GM12892 (cell line): ENCODE data around the gene HSFX2.
"Not testable (repeated sequence)": the region's sequence is repeated elsewhere in the genome, so short reads cannot be mapped to it uniquely, and the experiment has no call there.

Experiments
- DNase-seq: peaks from one replicate; pipeline ENCODE4 v3.0.0; 2011; ENCODE audit not compliant: insufficient read length
- FAIRE-seq: peaks from 2 replicates; lab custom pipeline; 2011; peaks lifted over from hg19 to GRCh38; lab: Jason Lieb, UNC
- POLR2A ChIP-seq: IDR thresholded peaks from 2 replicates; pipeline ENCODE4 v1.6.1; 2011; ENCODE audit warnings: low read depth, low read length, control low read depth
- POLR2AphosphoS5 ChIP-seq: IDR thresholded peaks from 2 replicates; pipeline ENCODE4 v1.6.1; 2011; ENCODE audit warnings: low read depth, low read length, control low read depth
- TAF1 ChIP-seq: IDR thresholded peaks from 2 replicates; pipeline ENCODE4 v1.6.1; 2011; ENCODE audit warnings: low read depth, mild to moderate bottlenecking, control low read depth, low read length, borderline replicate concordance

HSFX2 gene

GRCh38 chrX:149618871-149619270 lies 23.8 kb upstream of the HSFX2 start:
- DNase-seq: no peak
- FAIRE-seq: no peak
- TF ChIP-seq POLR2A (no peak), TAF1 (no peak), POLR2AphosphoS5 (no peak)

GRCh38 chrX:149611623-149612175 lies 16.6 kb upstream of the HSFX2 start:
- no peak for DNase-seq
- TF ChIP-seq POLR2A: no peak
- no peak for TF ChIP-seq POLR2AphosphoS5
- no peak for TF ChIP-seq TAF1
- FAIRE-seq: no peak

- DNase-seq (no peak), FAIRE-seq (no peak)
- TF ChIP-seq POLR2AphosphoS5: no peak
- no peak for TF ChIP-seq POLR2A
- no peak for TF ChIP-seq TAF1
Observed at GRCh38 chrX:149610511-149610910, 15.4 kb upstream of the HSFX2 start.

GRCh38 chrX:149607699-149608098 lies 12.6 kb upstream of the HSFX2 start:
- TF ChIP-seq TAF1 (no peak), POLR2AphosphoS5 (no peak), POLR2A (no peak)
- FAIRE-seq (no peak), DNase-seq (no peak)

- FAIRE-seq, DNase-seq: not testable (repeated sequence)
Observed at GRCh38 chrX:149605248-149605885, 10.3 kb upstream of the HSFX2 start.

- DNase-seq, FAIRE-seq: not testable (repeated sequence)
Observed at GRCh38 chrX:149598603-149599002, 3.5 kb upstream of the HSFX2 start.

- not testable (repeated sequence) for DNase-seq, FAIRE-seq
Observed at GRCh38 chrX:149595943-149596342, 829 bp upstream of the HSFX2 start.

GRCh38 chrX:149590993-149591392 lies 4.1 kb downstream of the HSFX2 start:
- FAIRE-seq, DNase-seq: not testable (repeated sequence)

GRCh38 chrX:149587359-149587758 lies 7.8 kb downstream of the HSFX2 start, which contains the start of gene MAGEA9B:
Gene MAGEA9B (minus strand): TSS chrX:149587459. CDS start chrX:149583179, 4,280 bp downstream.
- DNase-seq, FAIRE-seq: not testable (repeated sequence)

- not testable (repeated sequence) for DNase-seq, FAIRE-seq
Observed at GRCh38 chrX:149585631-149586030, 9.5 kb downstream of the HSFX2 start.

GRCh38 chrX:149573456-149573855 lies 21.7 kb downstream of the HSFX2 start:
- not testable (repeated sequence) for FAIRE-seq, DNase-seq

- DNase-seq (no peak), FAIRE-seq (no peak)
- TF ChIP-seq POLR2A: no peak
Observed at GRCh38 chrX:149572743-149573142, 22.4 kb downstream of the HSFX2 start.

- no peak for FAIRE-seq
- no peak for DNase-seq
- TF ChIP-seq TAF1 (no peak), POLR2A (no peak), POLR2AphosphoS5 (no peak)
Observed at GRCh38 chrX:149571770-149572169, 23.3 kb downstream of the HSFX2 start.

- DNase-seq (no peak), FAIRE-seq (no peak)
- no peak for TF ChIP-seq POLR2AphosphoS5
- no peak for TF ChIP-seq POLR2A
- no peak for TF ChIP-seq TAF1
Observed at GRCh38 chrX:149570668-149571067, 24.4 kb downstream of the HSFX2 start.
